HCT116 (cell line): ENCODE data around the gene EIF5AL1. TPM values are rescaled to one million over a fixed set of nuclear protein-coding genes. Genes with fewer than 3 reads are reported as not detected.

Experiments
- ATAC-seq: fragments of 200-7000 bp; cut with Tn5 transposase; 2 replicates; pipeline ENCODE4 v1.9.1; 2020; ENCODE audit warnings: mild to moderate bottlenecking, moderate library complexity
- BruUV-seq: library from RNA; stranded (reverse); fragments of 400-500 nt; replicated peaks from 2 replicates; lab custom pipeline; 2021; lab: Mats Ljungman, UMichigan
- CTCF ChIA-PET: fragments of 300-600 bp; sonication (Branson Sonifier 250); formaldehyde crosslinking; loops from one replicate; lab custom pipeline; 2021; ENCODE audit warnings: antibody characterized with exemption; lab: Charles Lee
- POLR2A ChIA-PET: fragments of 300-600, 350-600 bp; sonication (Branson Sonifier 250); formaldehyde crosslinking; loops from one replicate; lab custom pipeline; 2021; ENCODE audit warnings: antibody characterized with exemption; lab: Charles Lee
- RAD21 ChIA-PET, 2 experiments: fragments of 300-600 bp; sonication (Branson Sonifier 250); formaldehyde crosslinking; loops; one replicate each; lab custom pipeline; 2023; ENCODE audit warnings: low total read pairs in 2 of 2; ENCODE audit not compliant: uncharacterized antibody in 2 of 2, unreplicated experiment in 2 of 2, low non-redundant PET in 1 of 2; lab: Charles Lee
- DNase-seq: peaks from one replicate; pipeline ENCODE4 v3.0.0-alpha.2; 2010; ENCODE audit warnings: low read depth, low spot score
- H2AFZ ChIP-seq: fragments of 200-600 bp; shearing (Covaris generic), sonication (generic); 2 replicates; pipeline ENCODE4 v1.6.1; 2017; ENCODE audit warnings: low read depth, mixed run types, mixed read lengths, antibody characterized with exemption, low read length; ENCODE audit not compliant: poor library complexity, severe bottlenecking
- H3K27ac ChIP-seq: 2 replicates; pipeline ENCODE4 v1.5.1; 2012; ENCODE audit warnings: low read depth, low read length
- H3K27me3 ChIP-seq: fragments of 200-600 bp; sonication (generic); 2 replicates; pipeline ENCODE4 v1.6.1; 2016; ENCODE audit warnings: mixed run types, low read length, mixed read lengths; ENCODE audit not compliant: insufficient read depth
- H3K36me3 ChIP-seq, 2 experiments: fragments of 200-500 bp in 1 of 2; fragments of 200-600 bp in 1 of 2; sonication (Bioruptor generic) in 1 of 2; sonication (generic) in 1 of 2; 2 replicates each; pipeline versions ENCODE4 v1.5.1 to v1.6.1; 2014 to 2016; ENCODE audit warnings: low read length in 2 of 2, inconsistent platforms in 1 of 2, mixed read lengths in 1 of 2, mixed run types in 1 of 2; ENCODE audit not compliant: insufficient read depth in 2 of 2, control insufficient read depth in 1 of 2
- H3K4me1 ChIP-seq, 2 experiments: fragments of 200-600 bp in 1 of 2; sonication (generic) in 1 of 2; 2 replicates each; pipeline versions ENCODE4 v1.5.1 to v1.6.1; 2012 to 2017; ENCODE audit warnings: low read length in 2 of 2, inconsistent platforms in 1 of 2, mild to moderate bottlenecking in 1 of 2, mixed read lengths in 1 of 2, mixed run types in 1 of 2, moderate library complexity in 1 of 2; ENCODE audit not compliant: insufficient read depth in 2 of 2, control insufficient read depth in 1 of 2
- H3K4me2 ChIP-seq: fragments of 200-600 bp; sonication (generic); 2 replicates; pipeline ENCODE4 v1.6.1; 2017; ENCODE audit warnings: mixed run types, low read length, mixed read lengths
- H3K4me3 ChIP-seq, 2 experiments: fragments of 200-600 bp in 1 of 2; sonication (generic) in 1 of 2; replicated peaks in 1 of 2; 2 replicates each; pipeline ENCODE4 v1.5.1; 2011 to 2016; ENCODE audit warnings: low read length in 2 of 2, control low read depth in 1 of 2, low read depth in 1 of 2, mild to moderate bottlenecking in 1 of 2, mixed read lengths in 1 of 2, mixed run types in 1 of 2
- H3K79me2 ChIP-seq: fragments of 200-600 bp; sonication (generic); 2 replicates; pipeline ENCODE4 v1.6.1; 2017; ENCODE audit warnings: mild to moderate bottlenecking, mixed run types, low read length, moderate library complexity, mixed read lengths; ENCODE audit not compliant: insufficient read depth
- H3K9ac ChIP-seq: fragments of 200-600 bp; sonication (generic); 2 replicates; pipeline ENCODE4 v1.6.1; 2016; ENCODE audit warnings: low read length, mixed read lengths
- H3K9me2 ChIP-seq: fragments of 200-600 bp; sonication (generic), shearing (Covaris generic); 2 replicates; pipeline ENCODE4 v1.6.1; 2017; ENCODE audit warnings: mixed run types, mild to moderate bottlenecking, moderate library complexity; ENCODE audit not compliant: insufficient read depth
- H3K9me3 ChIP-seq, 2 experiments: fragments of 200-500 bp in 1 of 2; fragments of 200-600 bp in 1 of 2; sonication (Bioruptor generic) in 1 of 2; sonication (generic) in 1 of 2; 2 replicates each; pipeline ENCODE4 v1.6.1; 2014 to 2017; ENCODE audit warnings: low read length in 2 of 2, mixed read lengths in 2 of 2, inconsistent platforms in 1 of 2, low read depth in 1 of 2, mild to moderate bottlenecking in 1 of 2, mixed run types in 1 of 2, moderate library complexity in 1 of 2; ENCODE audit not compliant: control insufficient read depth in 1 of 2, insufficient read depth in 1 of 2
- H4K20me1 ChIP-seq: fragments of 200-600 bp; sonication (generic), shearing (Covaris generic); 2 replicates; pipeline ENCODE4 v1.6.1; 2017; ENCODE audit warnings: mixed run types, mild to moderate bottlenecking, moderate library complexity; ENCODE audit not compliant: insufficient read depth
- ATF3 ChIP-seq: IDR thresholded peaks from 2 replicates; pipeline ENCODE4 v1.6.1; 2012
- CBX3 ChIP-seq: IDR thresholded peaks from 2 replicates; pipeline ENCODE4 v1.6.1; 2012; ENCODE audit warnings: low read depth
- ELF1 ChIP-seq: IDR thresholded peaks from 2 replicates; pipeline ENCODE4 v1.6.1; 2012; ENCODE audit warnings: low read depth, borderline replicate concordance
- EZH2phosphoT487 ChIP-seq: fragments of 200-600 bp; IDR thresholded peaks from 2 replicates; pipeline ENCODE4 v1.6.1; 2018; ENCODE audit warnings: antibody characterized with exemption, borderline replicate concordance
- JUND ChIP-seq: IDR thresholded peaks from 2 replicates; pipeline ENCODE4 v1.6.1; 2012
- MAX ChIP-seq: IDR thresholded peaks from 2 replicates; pipeline ENCODE4 v1.6.1; 2012
- POLR2AphosphoS5 ChIP-seq: IDR thresholded peaks from 2 replicates; pipeline ENCODE4 v1.6.1; 2011; ENCODE audit warnings: mild to moderate bottlenecking, low read depth, low read length, moderate library complexity
- REST ChIP-seq: IDR thresholded peaks from 2 replicates; pipeline ENCODE4 v1.6.1; 2012; ENCODE audit warnings: low read depth
- SP1 ChIP-seq: IDR thresholded peaks from 2 replicates; pipeline ENCODE4 v1.6.1; 2012; ENCODE audit warnings: low read depth
- TCF7L2 ChIP-seq: IDR thresholded peaks from 2 replicates; pipeline ENCODE4 v1.7.0; 2011; ENCODE audit warnings: borderline replicate concordance, inconsistent platforms; ENCODE audit not compliant: insufficient read depth, insufficient read length; ENCODE audit errors: extremely low read depth
- ZBTB33 ChIP-seq: IDR thresholded peaks from 2 replicates; pipeline ENCODE4 v1.6.1; 2011; ENCODE audit warnings: mild to moderate bottlenecking, low read length, moderate library complexity; ENCODE audit not compliant: insufficient replicate concordance; ENCODE audit errors: extremely low read depth
- intact Hi-C: fragments of 100-400 bp; cut with micrococcal nuclease; formaldehyde crosslinking; loops from 2 replicates; pipeline ENCODE4 v1.10.0; 2022
- total RNA-seq: library from RNA; stranded (reverse); gene quantifications from one replicate; pipeline ENCODE4 v1.2.1, GENCODE V29; 2021; ENCODE audit not compliant: unreplicated experiment

Gene EIF5AL1
- total RNA-seq, 1 experiment from 2014 or later: 5.6 TPM

GRCh38 chr10:79465341-79465740 is 47.0 kb upstream of the EIF5AL1 start:
- no peak overlapping the region for H2AFZ ChIP-seq
- H4K20me1 ChIP-seq: no peaks in the 10 kb centered on the region
- H3K27ac ChIP-seq: no peak overlapping the region
- no peak overlapping the region for H3K4me2 ChIP-seq
- no TSS peak for BruUV-seq
- no peak for ATAC-seq
- intact Hi-C loops: no loop called here
- H3K9ac ChIP-seq: no peak overlapping the region
- no peaks in the 10 kb centered on the region for H3K9me2 ChIP-seq
- no peak overlapping the region for H3K4me3 ChIP-seq
- no peaks in the 10 kb centered on the region for H3K4me1 ChIP-seq
- TF ChIP-seq ZBTB33 (no peak), CBX3 (no peak), ELF1 (no peak), POLR2AphosphoS5 (no peak), TCF7L2 (no peak), REST (no peak), ATF3 (no peak), JUND (no peak), EZH2phosphoT487 (no peak), SP1 (no peak), MAX (no peak)
- ChIA-PET CTCF (no interaction called here), RAD21 (no interaction called here), POLR2A (no interaction called here)
- no peaks in the 10 kb centered on the region for H3K9me3 ChIP-seq
- no peak for DNase-seq
- H3K79me2 ChIP-seq: no peaks in the 10 kb centered on the region
- H3K36me3 ChIP-seq: no peaks in the 10 kb centered on the region
- H3K27me3 ChIP-seq: peaks cover 6% of the 10 kb centered on the region; the same call in 1 of the 2 replicates
